Panc1 (cell line): Measurements from ENCODE around the gene PPP1CA. TPM values are rescaled to one million over a fixed set of nuclear protein-coding genes. Genes with fewer than 3 reads are reported as not detected.

Experiments
- ATAC-seq: fragments of 200-7000 bp; cut with Tn5 transposase; 2 replicates; pipeline ENCODE4 v1.9.1; 2020; ENCODE audit warnings: mild to moderate bottlenecking, moderate library complexity
- BruUV-seq: library from RNA; stranded (reverse); fragments of 400-500 nt; replicated peaks from 2 replicates; lab custom pipeline; 2021; lab: Mats Ljungman, UMichigan
- CTCF ChIA-PET: fragments of 300-600 bp; sonication (Branson Sonifier 250); formaldehyde crosslinking; loops from one replicate; lab custom pipeline; 2022; ENCODE audit warnings: antibody characterized with exemption; lab: Charles Lee
- POLR2A ChIA-PET: fragments of 300-600 bp; sonication (Branson Sonifier 250); formaldehyde crosslinking; loops from one replicate; lab custom pipeline; 2022; ENCODE audit warnings: antibody characterized with exemption; lab: Charles Lee
- DNase-seq: peaks from one replicate; pipeline ENCODE4 v3.0.0-alpha.2; 2010; ENCODE audit warnings: low read depth, low spot score
- H3K27ac ChIP-seq: 2 replicates; pipeline ENCODE4 v1.5.1; 2011; ENCODE audit warnings: mild to moderate bottlenecking, low read length, inconsistent platforms
- H3K27me3 ChIP-seq: fragments of 200-500 bp; sonication (Bioruptor generic); 2 replicates; pipeline ENCODE4 v1.6.0; 2014; ENCODE audit warnings: low read length, inconsistent platforms; ENCODE audit not compliant: control insufficient read depth, insufficient read depth
- H3K36me3 ChIP-seq: fragments of 200-500 bp; sonication (Bioruptor generic); 2 replicates; pipeline ENCODE4 v1.5.1; 2014; ENCODE audit warnings: inconsistent platforms, mild to moderate bottlenecking, low read length, moderate library complexity; ENCODE audit not compliant: control insufficient read depth, insufficient read depth
- H3K4me1 ChIP-seq: 2 replicates; pipeline ENCODE4 v1.5.1; 2011; ENCODE audit warnings: inconsistent platforms, mild to moderate bottlenecking, low read length, moderate library complexity; ENCODE audit not compliant: control insufficient read depth, insufficient read depth
- H3K4me3 ChIP-seq, 2 experiments: 2 replicates each; pipeline ENCODE4 v1.5.1; 2011 to 2012; ENCODE audit warnings: low read depth in 2 of 2, low read length in 2 of 2, mild to moderate bottlenecking in 2 of 2, inconsistent platforms in 1 of 2, moderate library complexity in 1 of 2
- H3K9me3 ChIP-seq: fragments of 200-500 bp; sonication (Bioruptor generic); 2 replicates; pipeline ENCODE4 v1.5.1; 2014; ENCODE audit warnings: low read depth, mild to moderate bottlenecking, inconsistent platforms, low read length, moderate library complexity; ENCODE audit not compliant: control insufficient read depth, insufficient read depth
- CTCF ChIP-seq: fragments of 450-650 bp; IDR thresholded peaks from 2 replicates; pipeline ENCODE4 v1.5.1; 2017; ENCODE audit warnings: mild to moderate bottlenecking
- POLR2AphosphoS5 ChIP-seq: IDR thresholded peaks from 2 replicates; pipeline ENCODE4 v1.6.1; 2012; ENCODE audit warnings: mild to moderate bottlenecking, low read depth, low read length, moderate library complexity
- REST ChIP-seq, 2 experiments: IDR thresholded peaks; 2 replicates each; pipeline ENCODE4 v1.6.1; 2011 to 2012; ENCODE audit warnings: low read depth in 2 of 2, control low read depth in 1 of 2, low read length in 1 of 2, mild to moderate bottlenecking in 1 of 2, moderate library complexity in 1 of 2; ENCODE audit not compliant: insufficient read depth in 1 of 2
- SIN3A ChIP-seq: IDR thresholded peaks from 2 replicates; pipeline ENCODE4 v1.6.1; 2012; ENCODE audit warnings: low read depth, mild to moderate bottlenecking, low read length, moderate library complexity, borderline replicate concordance; ENCODE audit not compliant: insufficient read depth
- TCF7L2 ChIP-seq: IDR thresholded peaks from 2 replicates; pipeline ENCODE4 v1.6.1; 2011; ENCODE audit warnings: mild to moderate bottlenecking, low read depth, low read length, inconsistent platforms
- in situ Hi-C: cut with HindIII; loops from 2 replicates; pipeline ENCODE4 v1.10.0; 2016; ENCODE audit warnings: low sequenced_read_pairs, low pct_unique_long_range_greater_than_20kb
- intact Hi-C: fragments of 100-400 bp; cut with micrococcal nuclease; formaldehyde crosslinking; loops from one replicate; pipeline ENCODE4 v1.10.0; 2022; ENCODE audit not compliant: unreplicated experiment
- total RNA-seq: library from RNA; stranded (reverse); gene quantifications from one replicate; pipeline ENCODE4 v1.2.1, GENCODE V29; 2021; ENCODE audit not compliant: unreplicated experiment

PPP1CA gene
- total RNA-seq, 1 experiment from 2014 or later: 361 TPM

DNA sequence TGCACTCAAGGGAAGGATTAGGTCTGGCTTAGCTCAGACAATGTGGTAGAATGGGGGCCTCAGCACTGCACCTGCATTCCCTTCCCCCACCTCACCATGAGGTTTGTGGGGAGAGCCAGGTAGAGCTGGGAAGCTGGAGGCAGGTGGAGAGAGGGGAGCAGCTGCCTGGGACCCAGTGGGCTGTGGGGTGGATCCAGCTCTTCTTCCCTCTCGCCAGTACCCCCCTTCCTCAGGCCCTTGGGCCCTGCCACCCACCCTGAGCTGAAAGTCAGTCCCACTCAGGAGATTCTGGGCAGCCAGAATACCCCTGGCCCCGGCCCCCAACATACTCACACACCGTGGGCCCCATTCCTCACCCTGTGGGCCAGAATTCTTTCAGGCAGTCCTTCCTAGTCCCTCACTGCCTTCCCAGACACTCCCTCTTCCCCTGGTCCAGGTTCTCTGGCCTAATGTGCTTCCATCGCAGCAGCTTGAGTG lies 45.2 kb downstream of the PPP1CA start:
- CTCF ChIA-PET: interaction anchor here (0.8 to 7.9 kb wide), 7 partner anchors 10 to 94 kb away, joined by 3 to 207 read pairs (median 13); partner anchors contain the start of gene CLCF1

GRCh38 chr11:67355794-67356386 lies 45.8 kb downstream of the PPP1CA start:
- in situ Hi-C loops: no loop called here
- H3K27me3 ChIP-seq: no peaks in the 10 kb centered on the region
- ChIA-PET CTCF (interaction anchor here (0.7 to 7.9 kb wide), 8 partner anchors 10 to 275 kb away, joined by 3 to 207 read pairs (median 6); partner anchors contain the start of gene CLCF1), POLR2A (interaction anchor here (0.6 to 1.6 kb wide), 4 partner anchors 14 to 103 kb away, joined by 3 to 11 read pairs (median 8); no protein-coding TSS in a partner anchor)
- DNase-seq (no peak), ATAC-seq (no peak)
- H3K9me3 ChIP-seq: no peaks in the 10 kb centered on the region
- TF ChIP-seq SIN3A: no peak
- TF ChIP-seq REST (IDR thresholded peaks at IDR 0.05; ENCODE audit: insufficient read depth in 1 of 2, low read depth in 2 of 2, low read length in 1 of 2): no peak
- TF ChIP-seq CTCF: no peak
- no peak for TF ChIP-seq POLR2AphosphoS5
- no peak for TF ChIP-seq TCF7L2
- H3K4me3 ChIP-seq: no peak overlapping the region
- H3K4me1 ChIP-seq: peaks cover 63% of the 10 kb centered on the region
- peak overlapping the region; percentile 94 for H3K27ac ChIP-seq
- no peaks in the 10 kb centered on the region for H3K36me3 ChIP-seq
- no TSS peak for BruUV-seq
- intact Hi-C loops: no loop called here

More for the DNA sequence above, 45.2 kb downstream of the PPP1CA start:
- intact Hi-C loops: no loop called here
- POLR2A ChIA-PET: interaction anchor here (0.9 to 1.6 kb wide), 2 partner anchors 17 to 25 kb away, joined by 9 to 15 read pairs; partner anchors contain the start of gene CLCF1
- H3K27ac ChIP-seq: peak overlapping the region; percentile 94
- DNase-seq (no peak), ATAC-seq (no peak)
- no peaks in the 10 kb centered on the region for H3K9me3 ChIP-seq
- H3K36me3 ChIP-seq: no peaks in the 10 kb centered on the region
- in situ Hi-C loops: no loop called here
- H3K27me3 ChIP-seq: no peaks in the 10 kb centered on the region
- no peak for TF ChIP-seq SIN3A
- no peak for TF ChIP-seq CTCF
- no peak for TF ChIP-seq REST (IDR thresholded peaks at IDR 0.05; ENCODE audit: insufficient read depth in 1 of 2, low read depth in 2 of 2, low read length in 1 of 2)
- no peak overlapping the region for H3K4me3 ChIP-seq
- BruUV-seq: no TSS peak
- peaks cover 59% of the 10 kb centered on the region for H3K4me1 ChIP-seq
